Kidney glomerular epithelial cell (primary cell): ENCODE measurements around the gene NPAT.
"Not testable (repeated sequence)": the region's sequence is repeated elsewhere in the genome, so short reads cannot be mapped to it uniquely, and the experiment has no call there.

Experiments
- DNase-seq: peaks from one replicate; lab custom pipeline; 2025; lab: John Stamatoyannopoulos, UW

Gene NPAT

GRCh38 chr11:108218912-108219783 lies 3.3 kb downstream of the NPAT start:
- DNase-seq: no peak

- no peak for DNase-seq
Measured at GRCh38 chr11:108218455-108218854, 4.0 kb downstream of the NPAT start.

- DNase-seq: no peak
Measured at GRCh38 chr11:108216988-108217387, 5.5 kb downstream of the NPAT start.

- no peak for DNase-seq
Measured at GRCh38 chr11:108213784-108214183, 8.7 kb downstream of the NPAT start.

GRCh38 chr11:108210441-108210840 lies 12.0 kb downstream of the NPAT start:
- no peak for DNase-seq

- DNase-seq: no peak
Measured at GRCh38 chr11:108207683-108208060, 14.8 kb downstream of the NPAT start.

GRCh38 chr11:108206969-108207682 lies 15.3 kb downstream of the NPAT start:
- DNase-seq: no peak

- DNase-seq: no peak
Measured at GRCh38 chr11:108206171-108206570, 16.3 kb downstream of the NPAT start.

- DNase-seq: no peak
Measured at GRCh38 chr11:108204929-108205499, 17.4 kb downstream of the NPAT start.

GRCh38 chr11:108204376-108204775 lies 18.1 kb downstream of the NPAT start:
- DNase-seq: no peak

GRCh38 chr11:108203075-108203474 lies 19.4 kb downstream of the NPAT start:
- DNase-seq: no peak

- DNase-seq: no peak
Measured at GRCh38 chr11:108199446-108200321, 22.8 kb downstream of the NPAT start.

GRCh38 chr11:108198833-108199232 lies 23.6 kb downstream of the NPAT start:
- DNase-seq: no peak

- no peak for DNase-seq
Measured at GRCh38 chr11:108197351-108197750, 25.1 kb downstream of the NPAT start.

- no peak for DNase-seq
Measured at GRCh38 chr11:108196901-108197300, 25.5 kb downstream of the NPAT start.

- no peak for DNase-seq
Measured at GRCh38 chr11:108193725-108194124, 28.7 kb downstream of the NPAT start.

- DNase-seq: no peak
Measured at GRCh38 chr11:108177570-108177969, 44.9 kb downstream of the NPAT start.

GRCh38 chr11:108170184-108170583 lies 52.3 kb downstream of the NPAT start:
- DNase-seq: no peak

- no peak for DNase-seq
Measured at GRCh38 chr11:108167624-108168023, 54.8 kb downstream of the NPAT start.

- not testable (repeated sequence) for DNase-seq
Measured at GRCh38 chr11:108162878-108163277, 59.6 kb downstream of the NPAT start.

GRCh38 chr11:108160970-108161566 lies 61.4 kb downstream of the NPAT start:
- DNase-seq: no peak

GRCh38 chr11:108154591-108154990 lies 67.8 kb downstream of the NPAT start:
- DNase-seq: no peak
